ENCODE data around the gene SIPA1L3. TPM values are rescaled to one million over a fixed set of nuclear protein-coding genes. Genes with fewer than 3 reads are reported as not detected.

Gene SIPA1L3
- total RNA-seq, 6 donors from 2014 or later = 57.3 to 91.6 (median 69.4) TPM

DNA sequence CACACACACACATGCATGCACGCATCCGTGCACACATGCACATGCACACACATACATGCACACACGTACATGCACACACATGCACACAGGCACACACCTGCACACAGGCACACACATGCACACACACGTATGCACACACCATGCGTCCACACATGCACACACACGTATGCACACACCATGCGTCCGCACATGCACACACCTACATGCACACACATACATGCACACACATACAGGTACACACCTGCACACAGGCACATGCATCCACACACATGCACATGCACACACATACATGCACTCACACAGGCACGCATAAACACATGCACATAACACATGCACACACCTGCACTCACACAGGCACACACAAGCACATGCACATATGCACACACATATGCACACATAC is 204.9 kb downstream of the SIPA1L3 start:
- no peak for ATAC-seq (ENCODE audit: low FRiP score in 2 of 2)
- H3K36me3 ChIP-seq = peaks cover 12 to 83% (median 54%) of the 10 kb centered on the region in 4 donors
- DNase-seq = no peak
- H3K4me1 ChIP-seq = no peaks in the 10 kb centered on the region
- WGBS, 2 donors = 96 to 100% methylated on average over 9 of the region's 9 CpGs
- H3K27me3 ChIP-seq = no peaks in the 10 kb centered on the region
- no peaks in the 10 kb centered on the region for H3K9me3 ChIP-seq
- H3K27ac ChIP-seq = no peak overlapping the region
- H3K4me3 ChIP-seq = no peak overlapping the region
- TF ChIP-seq, protein P1, sequence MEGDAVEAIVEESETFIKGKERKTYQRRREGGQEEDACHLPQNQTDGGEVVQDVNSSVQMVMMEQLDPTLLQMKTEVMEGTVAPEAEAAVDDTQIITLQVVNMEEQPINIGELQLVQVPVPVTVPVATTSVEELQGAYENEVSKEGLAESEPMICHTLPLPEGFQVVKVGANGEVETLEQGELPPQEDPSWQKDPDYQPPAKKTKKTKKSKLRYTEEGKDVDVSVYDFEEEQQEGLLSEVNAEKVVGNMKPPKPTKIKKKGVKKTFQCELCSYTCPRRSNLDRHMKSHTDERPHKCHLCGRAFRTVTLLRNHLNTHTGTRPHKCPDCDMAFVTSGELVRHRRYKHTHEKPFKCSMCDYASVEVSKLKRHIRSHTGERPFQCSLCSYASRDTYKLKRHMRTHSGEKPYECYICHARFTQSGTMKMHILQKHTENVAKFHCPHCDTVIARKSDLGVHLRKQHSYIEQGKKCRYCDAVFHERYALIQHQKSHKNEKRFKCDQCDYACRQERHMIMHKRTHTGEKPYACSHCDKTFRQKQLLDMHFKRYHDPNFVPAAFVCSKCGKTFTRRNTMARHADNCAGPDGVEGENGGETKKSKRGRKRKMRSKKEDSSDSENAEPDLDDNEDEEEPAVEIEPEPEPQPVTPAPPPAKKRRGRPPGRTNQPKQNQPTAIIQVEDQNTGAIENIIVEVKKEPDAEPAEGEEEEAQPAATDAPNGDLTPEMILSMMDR (IDR thresholded peaks at IDR 0.05) = no peak
- TF ChIP-seq EP300 (IDR thresholded peaks at IDR 0.05) (no peak), POLR2A (IDR thresholded peaks at IDR 0.05) (no peak), POLR2AphosphoS5 (IDR thresholded peaks at IDR 0.05) (no peak)

DNA sequence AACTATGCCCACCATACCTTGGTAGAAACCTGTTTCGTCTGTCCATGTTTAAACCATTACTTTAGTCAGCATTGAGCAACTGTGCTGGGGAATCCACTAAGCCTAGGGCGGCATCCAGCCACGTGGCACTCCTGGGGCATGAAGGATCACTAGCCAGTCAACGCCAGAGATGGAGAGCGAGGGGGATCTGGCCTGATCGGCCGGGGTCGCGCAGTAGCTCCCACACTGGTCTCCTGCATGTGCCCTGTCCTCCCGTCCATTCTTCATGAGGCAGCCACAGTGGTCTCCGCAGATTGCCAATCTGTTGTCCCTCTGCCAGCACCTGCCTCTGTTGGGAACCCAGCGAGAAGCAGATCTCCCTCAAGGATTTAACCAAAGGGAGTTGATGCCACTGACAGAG is 207.6 kb downstream of the SIPA1L3 start:
- H3K27me3 ChIP-seq = no peaks in the 10 kb centered on the region
- ATAC-seq (ENCODE audit: low FRiP score in 2 of 2) (no peak), DNase-seq (peak in 1 of 2 donors; percentile 62)
- no peaks in the 10 kb centered on the region for H3K4me1 ChIP-seq
- TF ChIP-seq EP300 (IDR thresholded peaks at IDR 0.05) = no peak
- no peak for TF ChIP-seq POLR2A (IDR thresholded peaks at IDR 0.05)
- no peak overlapping the region for H3K4me3 ChIP-seq
- H3K27ac ChIP-seq = no peak overlapping the region
- WGBS, 2 donors = 92 to 96% methylated on average over 7 to 12 of the region's 12 CpGs
- H3K36me3 ChIP-seq = peaks cover 9 to 64% (median 39%) of the 10 kb centered on the region in 4 donors
- no peaks in the 10 kb centered on the region for H3K9me3 ChIP-seq

DNA sequence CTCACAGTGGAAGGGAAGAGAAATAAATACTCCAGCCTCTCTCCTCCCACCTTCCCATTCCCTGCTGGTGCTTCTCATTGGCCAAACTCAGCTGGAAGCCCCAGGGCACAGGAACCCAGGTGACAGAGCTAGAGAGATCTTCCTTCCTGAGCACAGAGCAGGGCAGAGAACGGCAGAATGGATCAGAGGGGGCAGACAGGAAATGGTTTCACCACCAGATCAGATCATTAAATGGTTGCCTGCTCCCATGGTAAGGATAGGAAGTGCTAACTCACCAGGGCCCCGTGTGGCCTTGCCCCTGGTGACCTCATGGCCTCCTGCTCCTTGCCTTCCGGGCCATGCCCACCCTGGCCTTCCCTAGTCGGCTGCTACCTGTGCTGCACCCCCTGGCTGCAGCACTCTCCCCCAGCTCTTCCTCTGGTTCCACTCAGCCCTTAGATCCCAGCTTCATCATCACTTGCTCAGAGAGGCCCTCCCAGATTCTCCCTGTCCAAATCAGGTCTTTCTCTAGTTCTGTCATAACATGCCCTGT is 208.3 kb downstream of the SIPA1L3 start:
- no peak for DNase-seq
- H3K4me1 ChIP-seq = no peaks in the 10 kb centered on the region
- TF ChIP-seq POLR2AphosphoS5 (IDR thresholded peaks at IDR 0.05) (no peak), EP300 (IDR thresholded peaks at IDR 0.05) (no peak), POLR2A (IDR thresholded peaks at IDR 0.05) (no peak)
- TF ChIP-seq, protein P1 (IDR thresholded peaks at IDR 0.05) = no peak
- no peak overlapping the region for H3K4me3 ChIP-seq
- no peaks in the 10 kb centered on the region for H3K27me3 ChIP-seq
- no peak overlapping the region for H3K27ac ChIP-seq
- peaks cover 11 to 63% (median 37%) of the 10 kb centered on the region in 4 donors for H3K36me3 ChIP-seq
- ATAC-seq (ENCODE audit: low FRiP score in 2 of 2) = peak in 1 of 2 donors; percentile 12
- H3K9me3 ChIP-seq = no peaks in the 10 kb centered on the region
- WGBS, 2 donors = 59 to 61% methylated on average over 4 of the region's 4 CpGs

DNA sequence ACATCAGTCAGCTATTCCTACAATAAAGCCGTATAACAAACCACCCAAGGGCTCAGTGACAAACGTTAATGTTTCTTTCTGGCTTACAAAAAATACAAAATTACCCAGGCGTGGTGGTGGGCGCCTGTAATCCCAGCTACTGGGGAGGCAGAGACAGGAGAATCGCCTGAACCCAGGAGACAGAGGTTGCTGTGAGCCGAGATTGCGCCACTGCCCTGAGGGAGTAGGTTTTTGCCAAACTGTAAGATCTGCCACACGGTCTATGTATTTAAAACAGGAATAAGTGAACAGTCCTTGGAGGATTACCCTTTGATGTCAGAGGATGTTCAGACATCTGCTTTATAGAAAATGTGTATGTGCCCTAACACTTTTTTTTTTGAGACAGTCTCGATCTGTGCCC is 211.2 kb downstream of the SIPA1L3 start:
- H3K27me3 ChIP-seq = no peaks in the 10 kb centered on the region
- no peak for DNase-seq
- TF ChIP-seq EP300 (IDR thresholded peaks at IDR 0.05) = no peak
- TF ChIP-seq POLR2A (IDR thresholded peaks at IDR 0.05) = no peak
- TF ChIP-seq, protein P1 (IDR thresholded peaks at IDR 0.05) = no peak
- TF ChIP-seq POLR2AphosphoS5 (IDR thresholded peaks at IDR 0.05) = no peak
- no peaks in the 10 kb centered on the region for H3K4me1 ChIP-seq
- H3K36me3 ChIP-seq = peaks cover 10 to 54% (median 28%) of the 10 kb centered on the region in 4 donors
- WGBS, 2 donors = 87 to 91% methylated on average over 9 of the region's 9 CpGs
- no peak for ATAC-seq (ENCODE audit: low FRiP score in 2 of 2)
- H3K9me3 ChIP-seq = no peaks in the 10 kb centered on the region
- no peak overlapping the region for H3K4me3 ChIP-seq
- no peak overlapping the region for H3K27ac ChIP-seq

DNA sequence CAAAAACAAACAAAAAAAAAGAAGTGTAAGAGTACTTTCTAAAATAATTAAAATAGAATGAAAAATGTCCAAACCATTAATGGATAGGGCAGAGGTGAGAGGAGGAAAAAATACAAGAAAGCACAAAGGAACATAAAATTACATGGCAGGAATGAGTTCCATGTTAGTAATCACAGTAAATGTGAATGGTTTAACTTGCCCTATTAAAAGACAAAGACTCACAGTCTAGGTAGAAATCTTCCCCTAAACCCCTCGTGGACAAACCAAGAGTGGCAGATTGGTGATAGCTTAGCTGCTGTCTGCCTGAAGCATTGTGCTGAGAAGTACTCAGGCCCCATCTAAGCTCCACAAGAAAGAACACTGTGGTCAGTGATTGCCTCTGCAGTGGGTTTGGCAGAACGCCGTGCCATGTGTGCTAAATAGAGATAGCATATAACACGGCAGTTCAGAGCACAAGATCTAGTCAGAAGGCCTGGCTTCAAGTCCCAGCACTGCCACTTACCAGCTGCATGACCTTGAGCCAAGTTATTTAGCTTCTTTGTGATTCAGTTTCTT is 213.5 kb downstream of the SIPA1L3 start:
- Histone ChIP-seq H3K4me1 (no peaks in the 10 kb centered on the region), H3K9me3 (no peaks in the 10 kb centered on the region), H3K4me3 (no peak overlapping the region), H3K27me3 (no peaks in the 10 kb centered on the region), H3K27ac (no peak overlapping the region), H3K36me3 (peaks cover 10 to 35% (median 20%) of the 10 kb centered on the region in 4 donors)
- 87 to 99% methylated on average over 4 of the region's 4 CpGs for WGBS, 2 donors
- no peak for DNase-seq
- no peak for ATAC-seq (ENCODE audit: low FRiP score in 2 of 2)
- TF ChIP-seq POLR2AphosphoS5 (IDR thresholded peaks at IDR 0.05) = no peak
- no peak for TF ChIP-seq EP300 (IDR thresholded peaks at IDR 0.05)
- TF ChIP-seq, protein P1 (IDR thresholded peaks at IDR 0.05) = no peak
- no peak for TF ChIP-seq POLR2A (IDR thresholded peaks at IDR 0.05)

Data from upper lobe of left lung (tissue), 6 donors.